PFSK-1 (cell line): ENCODE results near the gene TMEM255A.

ENCODE experiments used
- POLR2AphosphoS5 ChIP-seq: IDR thresholded peaks from 2 replicates; pipeline ENCODE4 v1.6.1; 2012; ENCODE audit warnings: low read depth, mild to moderate bottlenecking, control low read depth, low read length, moderate library complexity
- SIN3A ChIP-seq: IDR thresholded peaks from 2 replicates; pipeline ENCODE4 v1.6.1; 2012; ENCODE audit warnings: mild to moderate bottlenecking, low read length, moderate library complexity, borderline replicate concordance; ENCODE audit not compliant: insufficient read depth
- TAF1 ChIP-seq: IDR thresholded peaks from 2 replicates; pipeline ENCODE4 v1.6.1; 2012; ENCODE audit warnings: low read length, control low read depth, borderline replicate concordance; ENCODE audit not compliant: insufficient read depth
- TF ChIP-seq, protein P1 (sequence below), 2 experiments: IDR thresholded peaks; 2 replicates each; pipeline versions ENCODE4 v1.6.1 to v1.8.0; 2011 to 2012; ENCODE audit warnings: low read depth in 2 of 2, low read length in 2 of 2, control low read depth in 1 of 2, inconsistent platforms in 1 of 2, mild to moderate bottlenecking in 1 of 2, moderate library complexity in 1 of 2; ENCODE audit not compliant: insufficient read depth in 1 of 2

- TF ChIP-seq POLR2AphosphoS5 (no peak), TAF1 (no peak), SIN3A (no peak)
- TF ChIP-seq, protein P1, sequence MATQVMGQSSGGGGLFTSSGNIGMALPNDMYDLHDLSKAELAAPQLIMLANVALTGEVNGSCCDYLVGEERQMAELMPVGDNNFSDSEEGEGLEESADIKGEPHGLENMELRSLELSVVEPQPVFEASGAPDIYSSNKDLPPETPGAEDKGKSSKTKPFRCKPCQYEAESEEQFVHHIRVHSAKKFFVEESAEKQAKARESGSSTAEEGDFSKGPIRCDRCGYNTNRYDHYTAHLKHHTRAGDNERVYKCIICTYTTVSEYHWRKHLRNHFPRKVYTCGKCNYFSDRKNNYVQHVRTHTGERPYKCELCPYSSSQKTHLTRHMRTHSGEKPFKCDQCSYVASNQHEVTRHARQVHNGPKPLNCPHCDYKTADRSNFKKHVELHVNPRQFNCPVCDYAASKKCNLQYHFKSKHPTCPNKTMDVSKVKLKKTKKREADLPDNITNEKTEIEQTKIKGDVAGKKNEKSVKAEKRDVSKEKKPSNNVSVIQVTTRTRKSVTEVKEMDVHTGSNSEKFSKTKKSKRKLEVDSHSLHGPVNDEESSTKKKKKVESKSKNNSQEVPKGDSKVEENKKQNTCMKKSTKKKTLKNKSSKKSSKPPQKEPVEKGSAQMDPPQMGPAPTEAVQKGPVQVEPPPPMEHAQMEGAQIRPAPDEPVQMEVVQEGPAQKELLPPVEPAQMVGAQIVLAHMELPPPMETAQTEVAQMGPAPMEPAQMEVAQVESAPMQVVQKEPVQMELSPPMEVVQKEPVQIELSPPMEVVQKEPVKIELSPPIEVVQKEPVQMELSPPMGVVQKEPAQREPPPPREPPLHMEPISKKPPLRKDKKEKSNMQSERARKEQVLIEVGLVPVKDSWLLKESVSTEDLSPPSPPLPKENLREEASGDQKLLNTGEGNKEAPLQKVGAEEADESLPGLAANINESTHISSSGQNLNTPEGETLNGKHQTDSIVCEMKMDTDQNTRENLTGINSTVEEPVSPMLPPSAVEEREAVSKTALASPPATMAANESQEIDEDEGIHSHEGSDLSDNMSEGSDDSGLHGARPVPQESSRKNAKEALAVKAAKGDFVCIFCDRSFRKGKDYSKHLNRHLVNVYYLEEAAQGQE (IDR thresholded peaks at IDR 0.05; ENCODE audit: insufficient read depth in 1 of 2, low read depth in 2 of 2, low read length in 2 of 2): no peak
These were observed 76.0 kb downstream of the TMEM255A start for GRCh38 chrX:120235284-120235683.
